Upper lobe of left lung (tissue), 6 donors: ENCODE data around the gene ERICH2. TPM values are rescaled to one million over a fixed set of nuclear protein-coding genes. Genes with fewer than 3 reads are reported as not detected.

Experiments
- ATAC-seq, 2 donors: fragments of 200-7000 bp; cut with Tn5 transposase; one replicate each; pipeline ENCODE4 v1.9.1; 2022; ENCODE audit warnings: mild to moderate bottlenecking in 2 of 2, moderate library complexity in 2 of 2; ENCODE audit not compliant: low FRiP score in 2 of 2
- DNase-seq, 2 donors: peaks; one replicate each; pipeline ENCODE4 v3.0.0-alpha.2; 2019 to 2020
- H3K27ac ChIP-seq, 4 donors: fragments of 200-600 bp; sonication (generic); one replicate each; pipeline ENCODE4 v1.5.1; 2016 to 2019
- H3K27me3 ChIP-seq, 4 donors: fragments of 200-600 bp; sonication (generic); one replicate each; pipeline ENCODE4 v1.5.1; 2017 to 2019
- H3K36me3 ChIP-seq, 4 donors: fragments of 200-600 bp; sonication (generic); one replicate each; pipeline ENCODE4 v1.5.1; 2016 to 2019
- H3K4me1 ChIP-seq, 4 donors: fragments of 200-600 bp; sonication (generic); one replicate each; pipeline ENCODE4 v1.5.1; 2018 to 2019
- H3K4me3 ChIP-seq, 4 donors: fragments of 200-600 bp; sonication (generic); one replicate each; pipeline ENCODE4 v1.5.1; 2017 to 2019; ENCODE audit warnings: mild to moderate bottlenecking in 2 of 4, moderate library complexity in 1 of 4
- H3K9me3 ChIP-seq, 4 donors: fragments of 200-600 bp; sonication (generic); one replicate each; pipeline ENCODE4 v1.5.1; 2018 to 2019
- CTCF ChIP-seq, 6 experiments: fragments of 450-650 bp in 4 of 6; fragments of 200-600 bp in 2 of 6; sonication (generic) in 2 of 6; IDR thresholded peaks; one replicate each; pipeline ENCODE4 v1.5.1; 2016 to 2019; ENCODE audit warnings: antibody characterized with exemption in 6 of 6
- EP300 ChIP-seq, 4 donors: sonication (generic); formaldehyde crosslinking; IDR thresholded peaks; one replicate each; pipeline ENCODE4 v1.5.1; 2017; ENCODE audit warnings: antibody characterized with exemption in 4 of 4, control low read depth in 2 of 4
- POLR2A ChIP-seq, 4 donors: fragments of 450-650 bp; IDR thresholded peaks; one replicate each; pipeline ENCODE4 v1.5.1; 2016 to 2017; ENCODE audit warnings: antibody characterized with exemption in 4 of 4, mild to moderate bottlenecking in 2 of 4
- POLR2AphosphoS5 ChIP-seq, 2 donors: sonication (generic); formaldehyde crosslinking; IDR thresholded peaks; one replicate each; pipeline ENCODE4 v1.5.1; 2017; ENCODE audit warnings: antibody characterized with exemption in 2 of 2
- WGBS, 2 donors: methylation state at CpG; one replicate each; pipeline ENCODE4 v1.1.5; 2017 to 2018; 5-methylcytosine and 5-hydroxymethylcytosine counted together
- small RNA-seq, 4 donors: library from RNA; depleted of rRNA; stranded (forward); fragments of <200 nt; gene quantifications; one replicate each; pipeline ENCODE3, GENCODE V24; 2016
- total RNA-seq, 6 donors: library from RNA; depleted of rRNA in 4 of 6; stranded (reverse); fragments of >200 nt in 4 of 6; gene quantifications; one replicate each; pipeline versions ENCODE4 v1.1.0 to v1.2.1, GENCODE V29; 2016 to 2021
- donor health status: DM: no; HTN: no; CAD: no; lungs with moderate emphysema.
- donor health status: DM: no; HTN: yes; CAD: no; lungs with severe emphysema.

The ERICH2 gene
- total RNA-seq, 6 donors from 2014 or later = 1.6 to 19.7 (median 4.3) TPM

DNA sequence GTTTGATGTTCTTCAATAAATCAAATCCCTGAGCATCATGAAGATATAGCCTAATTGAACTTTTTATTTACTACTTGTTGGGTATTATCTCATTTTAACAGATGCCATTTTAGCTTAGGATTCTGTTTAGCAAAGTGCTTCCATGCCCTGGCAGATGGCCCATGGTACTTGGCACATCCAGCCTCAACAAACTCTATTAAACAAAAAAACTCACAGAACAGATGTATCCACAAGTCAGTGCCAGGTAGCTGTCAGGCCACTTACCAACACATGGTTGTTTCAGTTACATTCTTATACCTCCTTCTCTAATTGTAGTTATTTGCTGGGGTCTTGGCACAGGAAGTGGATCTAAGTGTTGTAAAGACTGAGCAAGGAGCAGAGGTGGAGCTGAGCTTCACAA, 76.1 kb downstream of the ERICH2 start:
- ATAC-seq = no peak
- Histone ChIP-seq H3K27ac (no peak overlapping the region), H3K4me3 (no peak overlapping the region), H3K4me1 (no peaks in the 10 kb centered on the region), H3K36me3 (no peaks in the 10 kb centered on the region), H3K9me3 (no peaks in the 10 kb centered on the region), H3K27me3 (no peaks in the 10 kb centered on the region)
- no peak for DNase-seq
- TF ChIP-seq CTCF (IDR thresholded peaks at IDR 0.05) = no peak
- no peak for TF ChIP-seq POLR2A (IDR thresholded peaks at IDR 0.05)
- no peak for TF ChIP-seq POLR2AphosphoS5 (IDR thresholded peaks at IDR 0.05)
- TF ChIP-seq EP300 (IDR thresholded peaks at IDR 0.05) = no peak

DNA sequence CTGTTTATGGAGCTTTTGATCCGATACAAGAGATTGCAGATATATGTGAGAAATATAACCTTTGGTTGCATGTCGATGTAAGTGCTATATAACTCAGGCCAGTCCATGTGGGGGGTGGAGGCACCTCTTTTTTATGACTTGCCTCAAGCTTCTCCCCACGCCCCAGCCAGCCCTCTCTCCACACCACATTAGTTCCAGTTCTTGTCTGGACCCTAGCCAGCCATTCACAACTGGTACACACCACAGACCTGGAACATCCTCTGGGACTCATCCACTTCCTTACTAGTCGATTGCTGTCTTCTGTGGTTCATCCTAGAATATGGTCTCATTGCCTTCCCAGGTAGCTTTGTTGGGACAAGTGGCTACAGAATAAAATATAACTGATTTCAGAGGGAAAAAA, 77.5 kb downstream of the ERICH2 start:
- WGBS, 2 donors = 73 to 78% methylated on average over 4 of the region's 4 CpGs

More for the DNA sequence above, 77.5 kb downstream of the ERICH2 start:
- no peak overlapping the region for H3K4me3 ChIP-seq
- TF ChIP-seq POLR2AphosphoS5 (IDR thresholded peaks at IDR 0.05) (no peak), CTCF (IDR thresholded peaks at IDR 0.05) (no peak), POLR2A (IDR thresholded peaks at IDR 0.05) (no peak), EP300 (IDR thresholded peaks at IDR 0.05) (no peak)
- H3K36me3 ChIP-seq = no peaks in the 10 kb centered on the region
- DNase-seq (no peak), ATAC-seq (no peak)
- no peaks in the 10 kb centered on the region for H3K9me3 ChIP-seq
- H3K27me3 ChIP-seq = no peaks in the 10 kb centered on the region
- no peaks in the 10 kb centered on the region for H3K4me1 ChIP-seq
- H3K27ac ChIP-seq = no peak overlapping the region

Small RNA genes lying within 50 kb of the gene (small RNA-seq; reads per million reads assigned to genes)
- gene RF00019 = 0 reads per million in 4 donors

Other genes starting within 250 kb of the ERICH2 start
- 1 to 10 TPM; 1.5 to 6.6 (median 4.4) TPM for gene SP5, start 55.0 kb upstream of the ERICH2 start, total RNA-seq
- gene GAD1, start 46.5 kb downstream of the ERICH2 start, total RNA-seq = under 1 TPM in 2 of 6 donors, not detected in 4; 0.29 to 0.79 TPM
- gene GORASP2, start 158.9 kb downstream of the ERICH2 start, total RNA-seq = 10 to 100 TPM; 14.7 to 80.7 (median 59.5) TPM